Transverse colon (tissue), 4 donors: Measurements from ENCODE around the gene ZNF197.

Experiments
- EP300 ChIP-seq: sonication (generic); formaldehyde crosslinking; IDR thresholded peaks from one replicate; pipeline ENCODE4 v1.6.1; 2017; ENCODE audit warnings: antibody characterized with exemption, low read depth
- POLR2A ChIP-seq: fragments of 450-650 bp; IDR thresholded peaks from one replicate; pipeline ENCODE4 v1.6.1; 2016; ENCODE audit warnings: antibody characterized with exemption, mild to moderate bottlenecking, moderate library complexity
- POLR2AphosphoS5 ChIP-seq, 3 donors: sonication (generic); formaldehyde crosslinking; IDR thresholded peaks; one replicate each; pipeline ENCODE4 v1.6.1; 2016; ENCODE audit warnings: antibody characterized with exemption in 3 of 3
- TF ChIP-seq, protein P1 (sequence below), 5 experiments: fragments of 200-600 bp in 3 of 5; fragments of 450-650 bp in 2 of 5; sonication (generic) in 3 of 5; IDR thresholded peaks; 1 replicate in 2 of 5; 2 replicates in 3 of 5; pipeline ENCODE4 v1.5.1; 2016 to 2017; ENCODE audit warnings: antibody characterized with exemption in 5 of 5, inconsistent platforms in 3 of 5, mild to moderate bottlenecking in 2 of 5, moderate library complexity in 1 of 5

DNA sequence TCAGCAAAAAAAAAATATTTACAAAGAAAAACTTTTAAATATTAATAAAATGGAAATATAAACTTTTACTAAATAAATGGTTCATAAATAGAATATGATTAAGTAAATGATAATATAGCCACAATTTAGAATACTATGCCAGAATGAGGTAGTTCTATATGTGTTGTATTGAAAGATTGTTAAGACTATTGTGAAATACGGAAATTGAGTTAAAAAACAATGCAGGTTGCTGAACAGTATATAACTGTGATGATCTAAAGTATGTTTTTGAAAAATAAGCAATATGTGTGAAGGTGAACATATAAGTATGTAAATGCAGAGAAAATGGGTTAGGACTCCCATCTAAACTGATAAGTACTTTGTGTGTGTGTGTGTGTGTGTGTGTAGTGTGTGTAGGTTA is 24.9 kb downstream of the ZNF197 start:
- TF ChIP-seq POLR2A (no peak), POLR2AphosphoS5 (IDR thresholded peaks at IDR 0.05) (no peak), EP300 (no peak)
- TF ChIP-seq, protein P1, sequence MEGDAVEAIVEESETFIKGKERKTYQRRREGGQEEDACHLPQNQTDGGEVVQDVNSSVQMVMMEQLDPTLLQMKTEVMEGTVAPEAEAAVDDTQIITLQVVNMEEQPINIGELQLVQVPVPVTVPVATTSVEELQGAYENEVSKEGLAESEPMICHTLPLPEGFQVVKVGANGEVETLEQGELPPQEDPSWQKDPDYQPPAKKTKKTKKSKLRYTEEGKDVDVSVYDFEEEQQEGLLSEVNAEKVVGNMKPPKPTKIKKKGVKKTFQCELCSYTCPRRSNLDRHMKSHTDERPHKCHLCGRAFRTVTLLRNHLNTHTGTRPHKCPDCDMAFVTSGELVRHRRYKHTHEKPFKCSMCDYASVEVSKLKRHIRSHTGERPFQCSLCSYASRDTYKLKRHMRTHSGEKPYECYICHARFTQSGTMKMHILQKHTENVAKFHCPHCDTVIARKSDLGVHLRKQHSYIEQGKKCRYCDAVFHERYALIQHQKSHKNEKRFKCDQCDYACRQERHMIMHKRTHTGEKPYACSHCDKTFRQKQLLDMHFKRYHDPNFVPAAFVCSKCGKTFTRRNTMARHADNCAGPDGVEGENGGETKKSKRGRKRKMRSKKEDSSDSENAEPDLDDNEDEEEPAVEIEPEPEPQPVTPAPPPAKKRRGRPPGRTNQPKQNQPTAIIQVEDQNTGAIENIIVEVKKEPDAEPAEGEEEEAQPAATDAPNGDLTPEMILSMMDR (IDR thresholded peaks at IDR 0.05), result no peak
